Activated CD8-positive, alpha-beta T cell treated with anti-CD3 and anti-CD28 coated beads for 36 hours (primary cell): ENCODE measurements around the gene LAMB1. TPM values are rescaled to one million over a fixed set of nuclear protein-coding genes. Genes with fewer than 3 reads are reported as not detected.

Experiments
- ATAC-seq: fragments of 200-7000 bp; cut with Tn5 transposase; one replicate; pipeline ENCODE4 v1.10.0; 2021; ENCODE audit warnings: mild to moderate bottlenecking, moderate library complexity
- CTCF ChIA-PET: fragments of 350-600 bp; sonication (Branson Sonifier 250); formaldehyde crosslinking; loops from one replicate; lab custom pipeline; 2021; ENCODE audit warnings: antibody characterized with exemption; lab: Charles Lee
- POLR2A ChIA-PET: fragments of 350-600 bp; sonication (Branson Sonifier 250); formaldehyde crosslinking; loops from one replicate; lab custom pipeline; 2021; ENCODE audit warnings: antibody characterized with exemption; lab: Charles Lee
- DNase-seq: peaks from one replicate; pipeline ENCODE4 v3.0.0-alpha.2; 2020
- H3K27ac Mint-ChIP-seq: one replicate; pipeline ENCODE4 v1.8.0; 2021; ENCODE audit warnings: mild to moderate bottlenecking, mixed read lengths
- H3K27me3 Mint-ChIP-seq: one replicate; pipeline ENCODE4 v1.8.0; 2021; ENCODE audit warnings: mixed read lengths
- H3K36me3 Mint-ChIP-seq: one replicate; pipeline ENCODE4 v1.8.0; 2021; ENCODE audit warnings: low read depth, mixed read lengths
- H3K4me1 Mint-ChIP-seq: one replicate; pipeline ENCODE4 v1.8.0; 2021; ENCODE audit warnings: low read depth, mixed read lengths
- H3K4me3 Mint-ChIP-seq: one replicate; pipeline ENCODE4 v1.8.0; 2021; ENCODE audit warnings: mild to moderate bottlenecking, moderate library complexity, mixed read lengths
- H3K9me3 Mint-ChIP-seq: one replicate; pipeline ENCODE4 v1.8.0; 2021; ENCODE audit warnings: mixed read lengths
- intact Hi-C: fragments of 100-400 bp; cut with micrococcal nuclease; formaldehyde crosslinking; loops from one replicate; pipeline ENCODE4 v1.10.0; 2022
- total RNA-seq, 2 experiments: library from RNA; stranded (reverse); gene quantifications; one replicate each; pipeline ENCODE4 v1.2.3, GENCODE V29; 2021
- TF ChIP-seq, protein P1 (sequence below): fragments of 200-600 bp; IDR thresholded peaks from one replicate; pipeline ENCODE4 v1.8.0; 2022; ENCODE audit warnings: antibody characterized with exemption, mild to moderate bottlenecking

The LAMB1 gene
- total RNA-seq, 2 experiments from 2014 or later: 0.20 to 0.36 TPM

DNA sequence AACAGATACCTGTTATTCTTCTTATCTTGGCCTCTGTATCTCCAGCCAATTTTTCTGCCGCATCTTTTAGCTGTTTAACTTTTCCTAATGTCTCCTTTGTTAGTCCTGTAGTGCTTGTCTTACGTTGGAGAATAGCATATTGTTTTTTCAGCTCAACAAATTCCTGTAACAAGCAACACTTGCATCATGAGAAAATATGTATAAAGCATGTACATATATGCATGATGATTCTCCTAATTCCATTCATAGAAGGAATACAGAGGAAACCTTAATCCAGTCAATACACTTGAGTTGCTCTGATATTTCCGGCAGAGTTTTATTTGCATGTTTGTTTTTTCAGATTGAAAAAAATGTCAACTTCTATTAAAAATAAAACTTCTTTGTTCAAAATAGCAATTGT, 26.1 kb upstream of the LAMB1 start:
- CTCF ChIA-PET: no interaction called here
- Mint-ChIP-seq H3K27ac (no peak overlapping the region), H3K36me3 (no peaks in the 10 kb centered on the region), H3K9me3 (no peaks in the 10 kb centered on the region), H3K4me3 (no peak overlapping the region), H3K4me1 (no peaks in the 10 kb centered on the region), H3K27me3 (peaks cover 8% of the 10 kb centered on the region)
- no peak for ATAC-seq
- TF ChIP-seq, protein P1, sequence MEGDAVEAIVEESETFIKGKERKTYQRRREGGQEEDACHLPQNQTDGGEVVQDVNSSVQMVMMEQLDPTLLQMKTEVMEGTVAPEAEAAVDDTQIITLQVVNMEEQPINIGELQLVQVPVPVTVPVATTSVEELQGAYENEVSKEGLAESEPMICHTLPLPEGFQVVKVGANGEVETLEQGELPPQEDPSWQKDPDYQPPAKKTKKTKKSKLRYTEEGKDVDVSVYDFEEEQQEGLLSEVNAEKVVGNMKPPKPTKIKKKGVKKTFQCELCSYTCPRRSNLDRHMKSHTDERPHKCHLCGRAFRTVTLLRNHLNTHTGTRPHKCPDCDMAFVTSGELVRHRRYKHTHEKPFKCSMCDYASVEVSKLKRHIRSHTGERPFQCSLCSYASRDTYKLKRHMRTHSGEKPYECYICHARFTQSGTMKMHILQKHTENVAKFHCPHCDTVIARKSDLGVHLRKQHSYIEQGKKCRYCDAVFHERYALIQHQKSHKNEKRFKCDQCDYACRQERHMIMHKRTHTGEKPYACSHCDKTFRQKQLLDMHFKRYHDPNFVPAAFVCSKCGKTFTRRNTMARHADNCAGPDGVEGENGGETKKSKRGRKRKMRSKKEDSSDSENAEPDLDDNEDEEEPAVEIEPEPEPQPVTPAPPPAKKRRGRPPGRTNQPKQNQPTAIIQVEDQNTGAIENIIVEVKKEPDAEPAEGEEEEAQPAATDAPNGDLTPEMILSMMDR: no peak
- POLR2A ChIA-PET: interaction anchor here (0.6 kb wide), 1 partner anchor 301 kb away, joined by 3 read pairs; no protein-coding TSS in a partner anchor
- intact Hi-C loops: no loop called here
- no peak for DNase-seq

DNA sequence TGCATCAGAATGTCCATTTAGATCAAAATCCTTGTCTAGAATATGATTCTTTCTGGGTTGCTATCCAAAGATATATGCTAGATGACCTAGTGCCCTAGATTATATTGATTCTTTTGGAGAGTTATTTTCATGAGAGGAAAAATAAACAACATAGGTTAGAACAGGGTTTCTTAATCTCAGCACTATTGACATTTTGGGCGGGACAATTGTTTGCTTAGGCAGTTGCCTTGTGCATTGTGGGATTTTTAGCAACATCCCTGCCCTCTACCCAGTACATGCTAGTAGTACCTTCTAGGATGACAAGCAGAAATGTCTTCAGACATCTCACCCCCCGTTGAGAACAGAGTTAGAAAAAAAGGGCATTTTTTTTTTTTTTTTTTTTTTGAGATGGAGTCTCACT, 25.1 kb upstream of the LAMB1 start:
- intact Hi-C loops: no loop called here
- ChIA-PET CTCF (no interaction called here), POLR2A (no interaction called here)
- Mint-ChIP-seq H3K27me3 (peaks cover 8% of the 10 kb centered on the region), H3K27ac (no peak overlapping the region), H3K4me1 (no peaks in the 10 kb centered on the region), H3K4me3 (no peak overlapping the region), H3K36me3 (no peaks in the 10 kb centered on the region), H3K9me3 (no peaks in the 10 kb centered on the region)
- TF ChIP-seq, protein P1: no peak
- DNase-seq (no peak), ATAC-seq (no peak)

DNA sequence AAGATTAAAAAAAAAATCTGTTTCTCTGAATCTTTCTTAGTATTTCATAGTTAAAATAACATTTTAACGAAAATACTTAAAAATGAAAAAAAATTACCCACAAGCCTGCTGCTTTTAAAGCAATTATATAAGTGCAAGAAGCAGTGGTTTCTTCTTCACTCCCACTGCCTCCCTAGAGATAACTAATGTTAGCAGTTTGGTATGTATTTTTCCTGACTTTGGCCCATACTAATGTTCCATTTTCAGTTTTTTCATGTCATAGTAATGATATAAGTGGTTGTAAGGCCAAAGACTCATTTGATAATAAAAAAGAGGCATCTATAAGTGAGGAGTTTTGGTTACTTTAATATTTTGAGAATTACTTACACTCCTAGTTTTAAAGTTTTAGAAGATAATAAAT, 24.3 kb upstream of the LAMB1 start:
- Mint-ChIP-seq H3K4me1 (no peaks in the 10 kb centered on the region), H3K9me3 (no peaks in the 10 kb centered on the region), H3K4me3 (no peak overlapping the region), H3K36me3 (no peaks in the 10 kb centered on the region), H3K27ac (no peak overlapping the region), H3K27me3 (peaks cover 8% of the 10 kb centered on the region)
- ATAC-seq (no peak), DNase-seq (no peak)
- TF ChIP-seq, protein P1: no peak
- CTCF ChIA-PET: no interaction called here
- intact Hi-C loops: no loop called here
- POLR2A ChIA-PET: no interaction called here

DNA sequence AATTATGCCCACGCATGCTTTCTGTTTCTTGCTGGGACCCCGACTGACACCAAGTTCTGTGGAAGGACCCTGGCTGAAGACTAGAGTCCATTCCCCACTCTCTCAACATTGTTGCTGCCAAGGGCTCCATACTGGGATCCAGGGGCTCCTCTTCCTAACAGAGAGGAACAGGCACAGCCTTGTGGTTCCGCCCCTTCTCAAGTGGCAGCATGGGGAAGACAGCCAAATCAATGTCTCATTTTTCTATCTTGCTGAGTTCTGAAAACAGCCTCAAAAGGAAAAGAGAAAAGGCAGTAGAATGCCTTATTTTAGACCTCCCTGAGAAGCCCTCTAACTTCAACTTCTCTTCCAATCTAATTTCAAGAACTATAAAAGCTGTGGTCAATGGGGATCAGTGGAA, 23.7 kb upstream of the LAMB1 start:
- ChIA-PET POLR2A (no interaction called here), CTCF (no interaction called here)
- no peak overlapping the region for H3K4me3 Mint-ChIP-seq
- H3K4me1 Mint-ChIP-seq: no peaks in the 10 kb centered on the region
- no peaks in the 10 kb centered on the region for H3K9me3 Mint-ChIP-seq
- H3K36me3 Mint-ChIP-seq: no peaks in the 10 kb centered on the region
- TF ChIP-seq, protein P1: no peak
- ATAC-seq: no peak
- DNase-seq: no peak
- intact Hi-C loops: no loop called here
- H3K27ac Mint-ChIP-seq: no peak overlapping the region
- peaks cover 8% of the 10 kb centered on the region for H3K27me3 Mint-ChIP-seq

DNA sequence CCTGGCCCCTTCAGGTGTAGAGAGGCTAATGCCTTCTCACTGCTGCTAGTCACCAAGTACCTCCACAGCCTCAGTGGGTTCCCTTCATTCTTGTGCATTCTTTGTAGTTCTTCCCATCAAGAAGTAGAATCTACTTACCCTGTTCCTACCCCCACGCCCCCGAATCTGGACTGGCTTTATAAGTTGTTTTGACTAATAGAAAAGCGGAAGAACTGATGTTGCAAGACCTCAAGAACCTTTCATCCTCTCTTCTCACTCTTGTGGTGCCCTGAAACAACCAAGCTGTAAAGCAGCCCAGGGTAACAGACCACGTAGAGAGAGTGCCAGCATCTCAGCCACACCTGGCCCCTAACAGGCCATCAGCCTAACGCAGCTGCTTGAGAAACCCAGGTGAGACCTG, 23.2 kb upstream of the LAMB1 start:
- Mint-ChIP-seq H3K4me3 (no peak overlapping the region), H3K27me3 (peaks cover 6% of the 10 kb centered on the region), H3K9me3 (no peaks in the 10 kb centered on the region), H3K36me3 (no peaks in the 10 kb centered on the region), H3K4me1 (no peaks in the 10 kb centered on the region), H3K27ac (no peak overlapping the region)
- POLR2A ChIA-PET: no interaction called here
- no peak for DNase-seq
- TF ChIP-seq, protein P1: no peak
- no peak for ATAC-seq
- CTCF ChIA-PET: interaction anchor here (1.6 kb wide), 1 partner anchor 10 kb away, joined by 4 read pairs; no protein-coding TSS in a partner anchor
- intact Hi-C loops: no loop called here
